HG03039 (cell line): Measurements from ENCODE around the gene ZEB1.
"Not testable (repeated sequence)": the region's sequence is repeated elsewhere in the genome, so short reads cannot be mapped to it uniquely, and the experiment has no call there.

ENCODE experiments used
- ATAC-seq: cut with Tn5 transposase; IDR thresholded peaks from one replicate; pipeline ENCODE4 v1.9.1; 2021; ENCODE audit warnings: mild to moderate bottlenecking, moderate library complexity; ENCODE audit not compliant: unreplicated experiment

ZEB1 gene

DNA sequence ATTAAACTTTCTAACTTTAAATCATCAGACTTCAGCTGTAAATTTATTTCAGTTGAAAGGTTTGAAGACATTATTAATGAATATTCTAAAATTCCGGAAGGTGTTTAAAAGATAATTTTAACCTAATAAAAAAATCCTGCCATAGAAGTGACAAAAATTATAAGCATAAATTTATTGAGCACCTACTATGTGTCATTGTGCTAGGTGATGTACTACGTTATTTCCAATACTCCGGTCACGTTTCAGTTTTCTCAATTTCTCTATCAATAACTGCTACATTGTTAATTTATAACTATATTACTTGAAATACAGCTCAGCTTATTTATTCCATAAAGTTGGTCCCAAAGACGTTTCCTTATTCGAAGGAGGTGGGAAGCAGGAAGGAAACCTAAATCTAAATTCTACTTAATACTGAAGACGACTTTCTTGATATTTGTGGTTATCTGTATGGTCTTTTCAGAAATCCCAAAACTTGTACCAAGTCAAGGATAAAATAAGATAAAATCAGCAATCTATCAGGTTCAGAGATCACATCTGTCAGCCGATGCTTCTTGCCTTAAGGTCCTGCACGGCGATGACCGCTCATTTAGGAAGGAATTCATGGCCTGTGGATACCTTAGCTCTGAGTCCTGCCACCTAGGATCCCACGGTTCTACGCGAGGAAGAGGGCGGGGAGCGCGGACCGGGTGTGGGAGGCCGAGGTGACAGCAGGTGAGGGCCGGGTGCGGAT lies 1.2 kb upstream of the ZEB1 start:
- ATAC-seq: no peak

DNA sequence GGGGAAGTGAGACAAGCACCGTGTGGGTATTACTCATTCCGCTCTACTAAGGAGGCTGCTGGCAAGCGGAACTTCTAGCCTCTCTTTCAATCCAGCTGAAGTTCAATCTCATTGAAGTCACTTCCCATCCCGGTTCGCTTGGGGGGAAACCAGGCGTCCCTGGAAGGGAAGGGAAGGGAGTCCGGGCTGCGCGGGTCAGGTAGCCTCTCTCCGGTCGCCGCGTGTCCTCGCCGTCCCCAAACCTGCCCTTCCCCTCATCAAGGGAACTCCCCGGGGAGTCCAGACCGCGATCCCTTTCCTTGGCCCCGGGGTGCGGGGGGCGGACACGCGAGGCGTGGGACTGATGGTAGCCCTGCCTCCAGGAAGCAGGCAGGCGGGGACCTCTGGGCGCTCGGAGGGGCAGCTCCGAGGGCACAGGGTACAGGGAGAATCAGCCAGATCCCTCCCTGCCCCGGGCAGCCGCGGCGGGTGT lies 598 bp upstream of the ZEB1 start:
- ATAC-seq: peak; percentile 51

DNA sequence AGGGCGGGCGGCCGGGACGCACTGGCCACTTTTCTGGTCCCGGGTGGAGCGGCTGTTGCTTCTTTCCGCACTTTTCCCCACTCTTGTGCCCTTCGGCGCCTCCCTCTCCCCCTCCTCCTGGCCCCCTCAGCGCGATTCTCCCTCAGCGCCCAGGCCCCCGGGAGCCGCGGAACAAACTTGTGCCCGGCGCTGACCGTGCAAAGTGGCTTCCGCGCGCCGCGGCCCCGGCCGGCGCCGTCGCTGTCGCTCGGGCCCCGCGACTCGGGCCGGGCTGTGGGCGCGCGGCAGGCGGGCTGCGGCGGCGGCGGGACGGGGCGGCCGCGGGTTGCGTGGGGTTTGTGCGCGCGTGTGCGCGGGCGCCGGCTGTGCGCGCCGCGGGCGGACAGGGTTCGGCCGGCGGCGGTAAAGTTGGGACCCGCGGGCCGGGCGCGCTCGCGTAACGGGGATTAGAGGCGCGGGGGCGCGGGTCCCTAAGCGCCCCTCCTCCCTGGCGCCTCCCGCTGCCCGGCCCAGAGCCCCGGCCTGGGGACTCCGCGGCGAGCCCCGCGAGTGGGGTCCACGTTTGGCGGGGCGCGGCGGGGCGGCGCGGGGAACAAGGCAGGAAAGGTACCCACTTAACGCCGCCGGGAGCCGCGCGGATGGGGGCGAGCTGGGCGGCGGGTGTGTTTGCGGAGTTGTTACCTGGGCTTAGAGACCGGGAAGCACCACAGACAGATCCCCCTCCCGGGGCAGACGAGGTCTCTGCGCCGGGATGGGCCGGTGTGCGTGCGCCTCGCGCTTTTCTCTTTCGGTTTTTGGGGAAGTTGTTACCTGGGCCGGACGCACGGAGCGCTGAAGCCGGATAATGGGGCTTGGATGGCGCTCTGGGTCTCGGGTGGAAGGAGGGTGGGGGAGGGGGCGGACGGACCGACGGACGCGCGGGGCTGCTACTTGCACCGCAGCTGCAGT lies 860 bp downstream of the ZEB1 start:
- peak; percentile 24 for ATAC-seq

DNA sequence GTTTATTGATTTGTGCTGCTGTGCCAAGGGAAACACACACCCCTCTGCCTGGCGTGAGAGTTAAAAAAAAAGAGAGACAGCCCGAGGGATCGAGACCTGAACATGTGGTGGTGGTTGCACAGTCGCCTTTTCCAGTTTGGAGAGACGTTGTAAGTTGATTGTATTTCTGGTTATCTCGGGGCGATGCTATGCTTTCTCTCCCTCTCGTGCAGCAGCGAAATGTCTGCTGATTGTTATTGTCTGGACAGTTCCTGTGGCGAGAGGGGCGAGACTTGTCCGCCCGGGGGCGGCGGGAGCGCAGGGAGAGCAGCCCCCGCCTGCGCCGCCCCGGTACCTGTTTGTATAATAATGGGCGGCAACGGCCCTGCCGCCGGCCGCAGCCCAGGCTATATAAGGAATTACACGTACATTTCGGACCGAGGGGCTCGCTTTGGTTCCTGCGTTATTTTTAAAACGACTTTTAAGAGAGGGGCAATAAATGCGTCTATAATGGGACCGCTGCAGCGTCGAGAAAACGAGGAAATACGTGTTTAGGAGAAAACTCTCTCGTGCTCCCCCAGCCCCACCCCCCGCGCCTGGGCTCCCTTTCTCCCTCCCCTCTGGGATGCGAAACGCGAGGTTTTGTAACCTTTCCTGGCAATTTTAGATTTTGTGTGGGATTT lies 1.7 kb downstream of the ZEB1 start:
- no peak for ATAC-seq

DNA sequence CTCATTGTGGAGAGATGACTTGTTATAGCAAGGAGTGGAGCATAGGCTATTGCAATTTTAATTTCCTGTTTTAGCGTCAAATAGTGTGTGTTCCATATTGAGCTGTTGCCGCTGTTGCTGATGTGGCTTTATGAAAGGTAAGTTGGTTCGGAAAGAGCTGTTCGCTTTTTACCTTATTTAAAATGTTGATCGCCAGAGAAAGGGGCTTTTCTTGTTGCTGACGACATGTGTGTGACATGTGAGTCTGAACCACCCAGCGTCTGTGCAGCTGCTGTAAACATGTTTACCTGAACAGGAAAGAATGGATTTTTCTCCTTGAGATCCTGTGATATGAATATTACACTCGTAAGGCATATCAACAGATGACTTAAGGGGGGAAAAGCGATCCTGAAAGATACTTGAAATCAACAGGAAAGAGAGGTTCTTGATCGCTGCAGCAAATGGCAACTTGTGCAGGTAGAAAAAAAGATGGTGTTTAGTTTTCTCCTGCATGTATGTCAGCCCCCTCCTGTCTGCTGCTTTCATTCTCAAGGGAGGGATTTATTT lies 2.5 kb downstream of the ZEB1 start:
- no peak for ATAC-seq

DNA sequence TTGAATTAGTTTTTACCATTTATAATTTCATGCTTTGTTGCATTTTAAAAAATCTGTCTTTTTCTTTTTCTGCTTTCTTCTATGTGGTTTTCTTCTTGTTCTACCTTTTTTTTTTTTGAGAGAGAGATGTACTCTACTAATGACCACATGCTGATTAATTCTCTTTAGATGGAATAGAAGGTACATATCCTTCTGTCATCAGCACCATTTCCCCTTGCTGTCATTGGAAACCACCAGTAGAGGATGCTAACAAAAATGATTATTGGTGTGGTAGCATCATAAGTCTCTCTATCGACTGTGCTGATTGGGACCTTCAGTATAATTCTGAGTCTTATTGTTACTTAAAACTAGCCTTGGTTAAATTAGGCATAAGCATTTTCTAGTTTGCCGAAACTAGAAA lies 3.6 kb downstream of the ZEB1 start:
- ATAC-seq: no peak

DNA sequence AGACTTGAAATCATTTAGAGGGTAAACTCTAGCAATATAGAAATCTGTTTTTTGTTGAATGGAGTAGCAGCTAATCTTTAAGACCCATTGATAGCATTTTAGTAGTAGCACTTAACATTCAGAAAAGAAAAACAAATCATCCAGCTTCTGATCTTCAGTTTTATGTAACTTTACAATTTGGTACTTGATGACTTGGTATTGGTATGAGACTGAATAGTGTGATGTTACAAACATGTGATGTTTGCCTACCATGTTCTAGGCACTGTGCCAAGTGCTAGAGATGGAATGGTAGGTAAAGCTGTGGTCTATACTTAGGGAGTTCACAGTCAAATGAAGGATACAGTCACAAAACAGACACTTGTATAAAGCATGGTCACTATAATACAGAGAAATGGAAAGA lies 21.3 kb downstream of the ZEB1 start:
- ATAC-seq: no peak

DNA sequence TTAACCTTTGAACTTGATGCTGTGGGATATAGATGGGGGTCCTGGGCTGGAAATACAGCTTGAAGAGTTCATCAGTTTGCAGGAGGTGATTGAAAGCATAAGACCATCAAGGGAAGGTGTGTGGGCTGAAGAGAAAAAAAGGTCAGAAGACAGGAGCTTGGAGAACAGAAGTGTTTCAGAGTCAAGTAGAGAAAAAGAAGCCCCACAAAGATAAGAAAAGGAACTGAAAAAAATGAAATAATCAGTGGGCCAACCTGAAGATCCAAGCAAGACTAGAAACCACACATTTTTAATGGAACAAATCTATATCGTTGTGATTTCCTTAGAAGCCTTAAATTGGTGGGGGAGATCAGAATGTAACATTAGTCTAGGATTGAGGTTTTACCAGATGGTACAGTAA lies 22.5 kb downstream of the ZEB1 start:
- no peak for ATAC-seq

DNA sequence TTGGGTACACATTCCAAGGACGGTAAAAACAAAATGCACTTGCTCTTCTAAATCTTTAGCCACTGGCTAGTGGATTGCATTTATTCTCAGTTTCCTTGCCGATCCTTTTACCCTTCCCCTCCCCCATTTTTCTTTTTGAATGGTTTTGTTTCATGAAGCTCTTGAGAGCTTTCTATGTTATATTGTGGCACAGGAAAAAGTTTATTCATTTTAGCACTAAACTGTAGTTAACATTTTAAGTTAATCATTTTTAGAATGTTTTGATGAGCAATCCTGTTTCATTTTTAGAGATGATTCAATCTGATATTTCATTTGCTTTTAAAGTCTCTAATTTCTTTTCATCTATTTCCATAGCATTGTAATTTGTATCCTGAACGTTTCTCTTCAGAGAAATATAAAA lies 24.0 kb downstream of the ZEB1 start:
- no peak for ATAC-seq

DNA sequence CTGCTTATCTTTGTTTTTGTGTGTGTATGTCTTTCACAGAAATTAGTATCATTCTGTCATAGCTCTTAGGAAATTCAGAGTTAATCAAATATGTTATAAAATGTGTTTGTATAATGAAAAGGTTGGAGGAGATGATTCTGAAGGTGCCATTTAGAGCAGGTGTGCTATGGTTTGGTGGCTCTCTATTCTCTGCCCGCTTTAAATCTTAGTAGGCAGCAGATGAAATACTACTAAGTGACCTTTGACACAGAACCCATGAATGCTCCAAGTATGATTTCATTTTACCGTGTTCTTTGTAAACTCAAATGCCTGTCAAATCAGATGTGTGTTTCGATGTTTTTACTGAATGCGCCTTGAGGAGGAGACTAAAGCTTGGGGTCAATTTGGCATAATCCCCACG lies 24.5 kb downstream of the ZEB1 start:
- ATAC-seq: no peak

DNA sequence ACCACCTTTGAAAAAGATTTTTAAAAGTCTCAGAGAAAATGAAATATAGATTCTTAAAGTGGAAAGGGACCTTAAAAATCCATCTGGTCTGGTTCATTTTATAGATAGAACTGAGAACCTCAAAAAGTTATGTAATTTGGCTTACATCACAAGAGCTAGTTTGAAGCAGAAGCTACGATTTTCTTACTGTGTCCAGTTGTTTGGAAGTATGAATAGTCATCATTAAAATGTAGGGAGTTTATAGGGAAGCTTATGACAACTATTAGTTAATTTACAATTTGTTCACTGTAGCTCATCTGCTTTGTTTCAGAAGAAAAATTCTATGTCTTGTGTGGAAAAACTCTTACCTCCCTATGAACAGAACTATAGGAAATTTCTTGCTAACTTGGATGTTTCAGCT lies 26.9 kb downstream of the ZEB1 start:
- no peak for ATAC-seq

DNA sequence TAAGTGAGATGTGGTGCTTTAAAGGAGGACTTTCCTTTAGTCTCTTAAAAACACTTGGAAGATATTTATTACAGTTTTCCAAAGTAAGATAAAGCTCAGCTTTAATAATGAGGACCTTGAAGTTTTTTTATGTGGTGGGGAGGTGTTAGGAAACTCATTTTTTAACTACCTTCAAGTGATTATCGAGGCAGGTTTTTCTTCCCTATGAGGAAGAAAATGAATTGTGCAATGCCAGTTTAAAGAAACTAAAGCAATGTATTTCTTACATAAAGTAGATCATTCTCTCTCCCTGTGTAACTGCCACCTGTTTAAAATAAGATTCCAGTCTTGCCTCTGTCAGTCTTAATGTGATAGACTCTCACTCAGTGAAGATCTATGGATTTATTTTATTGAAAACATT lies 27.9 kb downstream of the ZEB1 start:
- ATAC-seq: no peak

DNA sequence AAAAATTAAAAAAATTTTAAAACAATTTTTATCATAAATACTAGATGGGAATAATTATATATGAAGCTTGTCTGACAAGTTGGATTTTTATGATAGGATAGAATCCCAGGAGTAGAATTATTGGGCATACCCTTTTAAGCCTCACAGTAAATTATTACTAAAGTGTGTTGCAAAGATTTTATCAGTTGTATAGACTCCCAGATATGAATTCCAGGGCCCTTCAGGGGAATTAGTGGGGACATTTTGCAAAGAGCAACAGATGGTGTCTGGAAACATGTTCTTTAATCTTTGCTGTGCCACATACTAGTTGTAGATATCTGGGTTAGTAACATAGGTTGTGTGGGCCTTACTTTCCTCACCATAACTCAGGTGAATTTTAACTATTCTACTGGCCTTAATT lies 28.7 kb downstream of the ZEB1 start:
- no peak for ATAC-seq

DNA sequence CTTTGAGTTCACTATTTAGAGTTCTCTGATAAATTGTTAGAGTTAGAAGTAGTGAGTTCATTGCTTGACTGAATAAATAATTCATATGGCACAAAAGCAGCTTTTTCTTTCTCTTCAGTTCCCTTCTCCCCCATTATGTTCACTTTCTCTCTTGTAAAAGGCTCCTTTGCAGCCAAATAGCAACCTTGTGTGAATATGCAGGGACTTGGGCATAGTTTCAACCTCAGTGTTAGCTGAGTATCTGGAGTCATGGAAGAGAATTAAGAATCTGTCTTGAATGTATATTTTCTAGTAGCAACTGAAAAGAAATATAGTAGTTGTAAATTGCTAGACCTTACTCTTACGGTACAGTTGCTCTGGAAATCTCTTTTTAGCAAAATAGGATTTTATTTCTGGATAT lies 31.9 kb downstream of the ZEB1 start:
- ATAC-seq: no peak

DNA sequence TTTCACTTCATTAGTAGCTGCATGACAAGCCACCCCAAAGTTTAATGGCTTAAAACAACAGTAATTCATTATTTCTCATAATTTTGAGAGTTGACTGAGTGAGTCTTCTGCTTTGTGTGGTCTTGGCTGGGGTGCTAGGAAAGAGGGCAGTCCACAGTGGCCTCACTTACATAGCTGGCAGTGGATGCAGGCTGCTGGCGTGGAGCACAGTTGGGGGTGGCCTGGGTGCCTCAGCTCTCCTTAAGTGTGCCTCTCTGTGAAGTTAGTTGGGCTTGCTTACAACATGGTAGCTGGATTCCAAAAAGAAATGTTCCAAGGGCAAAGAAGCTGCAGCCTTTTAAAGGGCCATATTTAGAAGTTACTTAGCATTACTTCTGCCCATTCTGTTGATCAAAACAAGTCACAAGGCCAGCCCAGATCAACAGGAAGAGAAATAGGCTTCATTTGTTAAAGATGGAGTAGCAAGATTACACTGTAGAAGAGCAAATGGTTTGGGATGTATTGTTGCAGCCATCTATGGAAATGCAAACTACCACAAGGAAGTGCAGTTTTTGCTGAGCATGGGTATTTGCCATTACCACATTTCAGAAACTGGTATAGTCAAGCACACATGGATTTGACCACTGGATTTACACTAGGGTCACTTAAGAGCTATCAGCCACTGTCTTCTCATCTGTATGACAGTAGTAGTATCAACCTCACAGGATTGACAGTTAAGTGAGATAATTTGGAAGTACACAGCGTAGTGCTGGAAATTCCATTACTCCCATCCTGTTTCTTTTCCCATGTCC lies 33.6 kb downstream of the ZEB1 start:
- ATAC-seq: no peak

DNA sequence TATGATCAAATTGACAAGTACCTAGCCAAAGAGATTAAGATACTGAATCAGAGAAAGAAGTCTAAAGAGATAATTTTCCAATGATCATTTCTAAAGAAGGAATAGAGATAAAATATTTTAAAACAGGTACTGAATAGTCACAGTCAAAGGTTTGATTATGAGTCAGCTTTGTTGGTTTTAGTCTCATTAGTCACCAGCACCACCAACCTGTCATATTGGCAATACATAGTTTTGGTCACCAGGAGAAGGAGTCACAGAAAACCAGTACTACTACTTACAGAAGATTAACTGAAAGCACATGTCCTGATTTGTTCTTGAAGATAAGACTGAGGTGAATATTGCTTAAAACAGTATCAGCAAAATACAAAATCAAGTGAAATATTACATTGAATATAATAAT lies 34.6 kb downstream of the ZEB1 start:
- peak; percentile 90 for ATAC-seq

DNA sequence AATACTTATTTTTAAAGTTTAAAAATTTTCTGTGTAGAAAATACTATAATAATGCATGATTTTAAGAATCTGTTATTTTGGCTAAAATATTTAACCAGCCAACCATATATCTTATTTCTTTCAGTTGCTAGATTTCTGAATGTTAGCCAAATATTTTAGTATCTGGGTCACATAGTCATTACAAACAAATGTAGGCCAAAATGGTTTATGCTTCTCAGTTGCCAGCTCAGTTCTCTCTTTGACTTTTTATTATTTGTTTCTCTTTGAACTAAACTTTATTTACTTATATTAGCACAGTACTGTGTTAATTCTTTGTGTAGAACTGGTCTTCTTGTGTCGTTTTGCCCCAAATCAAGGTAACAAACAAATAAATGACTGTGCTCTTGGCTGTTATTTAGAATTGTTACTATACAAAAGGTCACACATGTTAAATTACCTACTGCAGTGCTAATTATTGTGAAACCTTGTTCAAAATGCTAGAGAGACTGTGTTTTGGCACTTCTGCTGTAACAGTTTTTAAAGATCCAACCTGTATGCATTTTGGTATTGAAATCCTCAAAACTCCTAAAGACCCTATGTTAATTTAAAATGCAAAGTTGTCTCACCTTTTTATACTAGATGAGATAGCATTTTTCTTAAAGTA lies 39.8 kb downstream of the ZEB1 start:
- ATAC-seq: no peak

DNA sequence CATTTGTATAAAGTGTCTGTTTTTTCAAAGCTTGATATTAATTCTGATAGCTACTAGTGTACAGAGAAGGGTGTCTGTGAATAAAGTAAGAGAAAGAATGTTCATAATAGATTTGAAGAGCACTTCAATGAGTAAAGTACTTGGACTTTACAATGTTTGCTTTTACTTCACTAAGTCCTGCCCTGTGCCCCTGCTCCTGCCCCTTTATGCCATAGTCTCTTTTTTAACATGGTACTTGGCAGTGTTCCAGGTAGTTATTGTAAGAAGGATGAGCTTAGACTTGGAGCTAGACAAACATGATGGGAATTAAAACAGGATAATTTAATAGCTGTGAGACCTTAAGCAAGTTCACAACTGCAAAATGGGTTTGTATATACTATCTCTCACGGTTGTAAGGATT lies 41.0 kb downstream of the ZEB1 start:
- ATAC-seq: no peak

DNA sequence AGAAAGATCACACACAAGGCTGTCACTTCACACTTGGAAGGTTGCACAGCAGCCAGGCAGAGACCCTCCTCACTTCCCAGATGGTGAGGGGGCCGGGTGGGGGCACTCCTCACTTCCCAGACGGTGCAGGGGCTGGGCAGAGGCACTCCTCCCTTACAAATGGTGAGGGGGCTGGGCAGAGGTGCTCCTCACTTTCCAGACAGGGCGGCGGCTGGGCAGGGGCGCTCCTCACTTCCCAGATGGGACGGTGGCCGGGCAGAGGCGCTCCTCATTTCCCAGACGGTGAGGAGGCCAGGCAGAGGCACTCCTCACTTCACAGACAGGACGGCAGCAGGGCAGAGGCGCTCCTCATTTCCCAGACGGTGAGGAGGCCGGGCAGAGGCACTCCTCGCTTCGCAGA lies 42.5 kb downstream of the ZEB1 start:
- not testable (repeated sequence) for ATAC-seq

DNA sequence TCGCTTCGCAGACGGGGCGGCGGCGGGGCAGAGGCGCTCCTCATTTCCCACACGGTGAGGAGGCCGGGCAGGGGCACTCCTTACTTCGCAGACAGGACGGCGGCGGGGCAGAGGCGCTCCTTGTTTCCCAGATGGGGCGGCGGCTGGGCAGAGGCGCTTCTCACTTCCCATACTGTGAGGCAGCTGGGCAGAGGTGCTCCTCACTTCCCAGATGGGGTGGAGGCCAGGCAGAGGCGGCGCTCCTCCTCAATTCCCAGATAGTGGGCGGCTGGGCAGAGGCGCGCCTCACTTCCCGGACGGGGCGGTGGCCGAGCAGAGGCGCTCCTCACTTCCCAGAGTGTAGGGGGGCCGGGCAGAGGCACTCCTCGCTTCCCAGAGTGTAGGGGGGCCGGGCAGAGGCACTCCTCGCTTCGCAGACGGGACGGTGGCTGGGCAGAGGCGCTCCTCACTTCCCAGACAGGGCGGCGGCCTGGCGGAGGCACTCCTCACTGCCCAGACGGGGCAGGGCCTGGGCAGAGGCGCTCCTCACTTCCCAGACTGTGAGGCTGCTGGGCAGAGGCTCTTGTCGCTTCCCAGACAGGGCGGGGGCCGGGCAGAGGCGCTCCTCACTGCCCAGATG lies 43.1 kb downstream of the ZEB1 start:
- ATAC-seq: no peak
